Measurements from ENCODE around the gene ASB1. TPM values are rescaled to one million over a fixed set of nuclear protein-coding genes. Genes with fewer than 3 reads are reported as not detected.
A peak's percentile ranks its signal among the peaks of the same experiment; 100 is the strongest.

ASB1 gene
- total and polyA plus RNA-seq, 2 donors, result 13.8 to 32.5 TPM

DNA sequence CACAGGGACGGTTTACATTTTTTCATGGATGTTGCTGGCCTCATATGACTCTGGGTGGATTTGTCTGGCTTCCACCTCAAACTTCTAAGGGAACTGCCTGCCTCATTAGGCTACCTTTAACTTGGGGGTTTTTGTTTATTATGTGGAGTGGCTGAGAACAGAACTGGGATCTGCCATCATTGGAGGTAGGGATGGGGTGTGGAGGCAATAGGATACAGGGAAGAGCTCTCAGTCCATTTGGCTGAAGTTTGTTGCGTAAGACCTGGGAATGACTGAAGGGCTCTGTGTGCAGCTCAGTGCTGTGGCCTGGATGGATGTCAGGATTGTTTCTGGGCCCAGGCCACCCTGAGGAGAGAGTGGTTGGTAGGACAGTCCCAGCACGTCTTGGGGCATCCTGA, 31.2 kb downstream of the ASB1 start:
- Histone ChIP-seq H3K9me3 (ENCODE audit: control insufficient read depth in 2 of 2, insufficient read depth in 1 of 2, low read length in 1 of 2) (peaks cover 0 to 9% of the 10 kb centered on the region in 2 donors), H3K4me1 (ENCODE audit: control insufficient read depth in 2 of 2, insufficient read depth in 2 of 2, low read length in 2 of 2) (no peaks in the 10 kb centered on the region), H3K27me3 (ENCODE audit: control insufficient read depth in 2 of 2, insufficient read depth in 1 of 2, low read length in 1 of 2) (no peaks in the 10 kb centered on the region), H3K4me3 (ENCODE audit: low read length in 2 of 2) (no peak overlapping the region), H3K36me3 (ENCODE audit: control insufficient read depth in 2 of 2, insufficient read depth in 2 of 2, low read length in 1 of 2) (no peaks in the 10 kb centered on the region), H3K27ac (ENCODE audit: low read depth in 1 of 2, low read length in 1 of 2) (no peak overlapping the region)
- WGBS, result 91% methylated on average over 3 of the region's 3 CpGs
- DNase-seq (ENCODE audit: low read depth in 6 of 9, low spot score in 9 of 9), result no peak

DNA sequence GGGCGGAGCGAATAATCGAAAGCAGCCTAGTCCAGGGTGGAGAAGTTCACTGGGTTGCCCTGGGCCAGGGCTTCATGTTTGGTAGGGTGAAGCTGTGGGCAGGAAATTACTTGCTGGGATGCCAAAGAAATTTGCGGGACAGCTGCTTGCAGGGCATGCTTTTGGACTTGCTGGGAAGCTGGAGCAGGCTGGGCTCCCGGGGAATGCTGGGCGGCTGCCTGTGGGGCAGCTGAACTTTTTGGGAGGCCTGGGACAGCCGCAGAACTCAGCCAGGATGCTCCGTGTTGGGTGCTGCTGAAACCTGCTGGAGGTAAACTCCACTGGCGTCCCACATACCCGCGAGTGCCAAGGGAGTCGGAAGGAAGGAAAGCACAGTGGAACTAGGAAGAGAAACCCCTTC, 31.9 kb downstream of the ASB1 start:
- no peaks in the 10 kb centered on the region for H3K36me3 ChIP-seq (ENCODE audit: control insufficient read depth in 2 of 2, insufficient read depth in 2 of 2, low read length in 1 of 2)
- H3K27me3 ChIP-seq (ENCODE audit: control insufficient read depth in 2 of 2, insufficient read depth in 1 of 2, low read length in 1 of 2), result no peaks in the 10 kb centered on the region
- no peaks in the 10 kb centered on the region for H3K4me1 ChIP-seq (ENCODE audit: control insufficient read depth in 2 of 2, insufficient read depth in 2 of 2, low read length in 2 of 2)
- H3K27ac ChIP-seq (ENCODE audit: low read depth in 1 of 2, low read length in 1 of 2), result no peak overlapping the region
- H3K9me3 ChIP-seq (ENCODE audit: control insufficient read depth in 2 of 2, insufficient read depth in 1 of 2, low read length in 1 of 2), result peaks cover 0 to 9% of the 10 kb centered on the region in 2 donors
- WGBS, result 88% methylated on average over 12 of the region's 12 CpGs
- no peak overlapping the region for H3K4me3 ChIP-seq (ENCODE audit: low read length in 2 of 2)
- DNase-seq (ENCODE audit: low read depth in 6 of 9, low spot score in 9 of 9), result no peak

DNA sequence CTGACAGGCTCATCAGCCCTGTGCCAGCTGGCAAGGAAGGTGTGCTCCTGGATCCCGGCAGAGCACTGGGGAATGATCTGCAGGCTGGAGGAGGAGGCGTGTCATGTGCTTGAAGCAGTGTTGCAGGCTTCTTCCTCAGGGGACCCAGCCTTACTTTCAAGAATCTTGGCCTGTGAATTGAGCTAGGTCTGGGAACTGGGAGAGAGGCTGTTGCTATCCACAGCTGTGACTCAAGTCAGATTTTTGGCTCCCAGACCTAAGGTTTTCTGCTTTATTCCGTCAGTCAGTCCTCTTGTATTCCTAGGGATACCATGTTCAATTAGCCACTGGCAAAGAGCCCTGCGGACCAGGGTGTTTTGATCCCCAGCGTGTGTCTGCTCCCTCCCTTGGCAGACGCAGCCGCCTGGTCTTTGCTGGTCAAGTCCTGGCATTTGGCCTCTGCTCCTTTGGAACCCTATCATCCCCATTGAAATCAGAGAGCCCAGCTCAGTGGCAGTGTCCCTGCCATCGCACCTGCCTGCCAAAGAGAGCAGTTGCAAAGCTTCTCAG, 32.4 kb downstream of the ASB1 start:
- H3K27ac ChIP-seq (ENCODE audit: low read depth in 1 of 2, low read length in 1 of 2), result no peak overlapping the region
- 89% methylated on average over 8 of the region's 8 CpGs for WGBS

DNA sequence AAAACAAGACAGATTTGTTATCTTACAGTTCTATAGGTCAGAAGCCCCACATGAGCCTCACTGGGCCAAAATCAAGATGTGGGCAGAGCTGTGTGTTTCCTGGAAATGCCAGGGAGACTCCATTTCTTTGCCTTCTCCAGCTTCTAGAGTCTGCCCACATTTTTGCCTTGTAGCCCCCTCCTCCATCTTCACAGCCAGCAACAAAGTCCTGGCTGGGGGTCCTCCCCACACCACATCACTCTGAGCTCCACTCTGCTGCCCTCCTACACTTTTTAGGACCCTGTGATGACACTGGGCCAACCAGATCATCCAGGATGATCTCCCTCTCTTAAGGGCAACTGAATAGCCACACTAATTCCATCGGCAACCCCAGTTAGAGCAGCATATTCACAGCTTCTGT, 34.3 kb downstream of the ASB1 start:
- no peak for DNase-seq (ENCODE audit: low read depth in 6 of 9, low spot score in 9 of 9)
- no peaks in the 10 kb centered on the region for H3K27me3 ChIP-seq (ENCODE audit: control insufficient read depth in 2 of 2, insufficient read depth in 1 of 2, low read length in 1 of 2)
- peaks cover 0 to under 1% of the 10 kb centered on the region in 2 donors for H3K9me3 ChIP-seq (ENCODE audit: control insufficient read depth in 2 of 2, insufficient read depth in 1 of 2, low read length in 1 of 2)
- H3K36me3 ChIP-seq (ENCODE audit: control insufficient read depth in 2 of 2, insufficient read depth in 2 of 2, low read length in 1 of 2), result no peaks in the 10 kb centered on the region
- H3K27ac ChIP-seq (ENCODE audit: low read depth in 1 of 2, low read length in 1 of 2), result no peak overlapping the region
- H3K4me3 ChIP-seq (ENCODE audit: low read length in 2 of 2), result no peak overlapping the region
- no peaks in the 10 kb centered on the region for H3K4me1 ChIP-seq (ENCODE audit: control insufficient read depth in 2 of 2, insufficient read depth in 2 of 2, low read length in 2 of 2)
- 96% methylated on average over 1 of the region's 1 CpG for WGBS

More for the DNA sequence above, 32.4 kb downstream of the ASB1 start:
- Histone ChIP-seq H3K27me3 (ENCODE audit: control insufficient read depth in 2 of 2, insufficient read depth in 1 of 2, low read length in 1 of 2) (no peaks in the 10 kb centered on the region), H3K9me3 (ENCODE audit: control insufficient read depth in 2 of 2, insufficient read depth in 1 of 2, low read length in 1 of 2) (peaks cover 0 to 9% of the 10 kb centered on the region in 2 donors), H3K36me3 (ENCODE audit: control insufficient read depth in 2 of 2, insufficient read depth in 2 of 2, low read length in 1 of 2) (no peaks in the 10 kb centered on the region), H3K4me3 (ENCODE audit: low read length in 2 of 2) (no peak overlapping the region), H3K4me1 (ENCODE audit: control insufficient read depth in 2 of 2, insufficient read depth in 2 of 2, low read length in 2 of 2) (no peaks in the 10 kb centered on the region)
- DNase-seq (ENCODE audit: low read depth in 6 of 9, low spot score in 9 of 9), result no peak

DNA sequence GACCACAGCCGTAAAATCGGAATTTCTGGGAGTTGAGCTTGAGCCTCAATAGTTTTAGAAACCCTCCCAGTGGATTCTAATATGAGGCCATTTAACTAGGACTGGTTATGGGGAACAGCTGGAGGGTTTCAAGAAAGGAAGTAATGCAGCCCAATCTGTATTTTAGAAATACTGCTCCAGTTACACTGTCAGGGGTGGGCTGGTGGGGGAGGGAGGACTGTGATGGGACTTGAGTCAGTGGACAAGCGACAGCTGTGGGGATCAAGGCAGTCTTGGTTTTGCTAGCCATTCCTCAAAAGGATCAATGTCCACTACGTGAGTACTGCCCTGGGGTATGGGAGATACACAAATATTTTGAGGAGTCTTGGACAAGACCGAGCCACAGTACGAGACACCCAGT, 34.8 kb downstream of the ASB1 start:
- Histone ChIP-seq H3K9me3 (ENCODE audit: control insufficient read depth in 2 of 2, insufficient read depth in 1 of 2, low read length in 1 of 2) (no peaks in the 10 kb centered on the region), H3K36me3 (ENCODE audit: control insufficient read depth in 2 of 2, insufficient read depth in 2 of 2, low read length in 1 of 2) (no peaks in the 10 kb centered on the region), H3K27me3 (ENCODE audit: control insufficient read depth in 2 of 2, insufficient read depth in 1 of 2, low read length in 1 of 2) (no peaks in the 10 kb centered on the region), H3K4me3 (ENCODE audit: low read length in 2 of 2) (no peak overlapping the region), H3K4me1 (ENCODE audit: control insufficient read depth in 2 of 2, insufficient read depth in 2 of 2, low read length in 2 of 2) (no peaks in the 10 kb centered on the region), H3K27ac (ENCODE audit: low read depth in 1 of 2, low read length in 1 of 2) (no peak overlapping the region)
- WGBS, result 96% methylated on average over 6 of the region's 6 CpGs
- no peak for DNase-seq (ENCODE audit: low read depth in 6 of 9, low spot score in 9 of 9)

DNA sequence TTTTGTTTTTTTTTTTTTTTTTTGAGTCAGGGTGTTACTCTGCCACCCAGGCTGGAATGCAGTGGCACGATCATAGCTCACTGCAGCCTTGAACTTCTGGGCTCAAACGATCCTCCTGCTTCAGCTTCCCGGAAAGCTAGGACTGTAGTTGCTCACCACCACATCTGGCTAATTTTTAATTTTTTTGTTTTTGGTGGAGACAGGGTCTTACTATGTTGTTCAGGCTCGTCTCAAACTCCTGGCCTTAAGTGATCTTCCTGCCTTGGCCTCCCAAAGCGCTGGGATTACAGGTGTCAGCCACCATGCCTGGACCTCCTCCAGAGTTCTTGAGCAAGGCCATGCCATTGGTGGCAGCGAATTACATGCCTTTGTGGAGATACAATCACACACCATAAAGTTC, 35.2 kb downstream of the ASB1 start:
- Histone ChIP-seq H3K4me1 (ENCODE audit: control insufficient read depth in 2 of 2, insufficient read depth in 2 of 2, low read length in 2 of 2) (no peaks in the 10 kb centered on the region), H3K36me3 (ENCODE audit: control insufficient read depth in 2 of 2, insufficient read depth in 2 of 2, low read length in 1 of 2) (no peaks in the 10 kb centered on the region), H3K9me3 (ENCODE audit: control insufficient read depth in 2 of 2, insufficient read depth in 1 of 2, low read length in 1 of 2) (no peaks in the 10 kb centered on the region), H3K4me3 (ENCODE audit: low read length in 2 of 2) (no peak overlapping the region), H3K27me3 (ENCODE audit: control insufficient read depth in 2 of 2, insufficient read depth in 1 of 2, low read length in 1 of 2) (no peaks in the 10 kb centered on the region), H3K27ac (ENCODE audit: low read depth in 1 of 2, low read length in 1 of 2) (no peak overlapping the region)
- no peak for DNase-seq (ENCODE audit: low read depth in 6 of 9, low spot score in 9 of 9)
- WGBS, result 94% methylated on average over 6 of the region's 6 CpGs

DNA sequence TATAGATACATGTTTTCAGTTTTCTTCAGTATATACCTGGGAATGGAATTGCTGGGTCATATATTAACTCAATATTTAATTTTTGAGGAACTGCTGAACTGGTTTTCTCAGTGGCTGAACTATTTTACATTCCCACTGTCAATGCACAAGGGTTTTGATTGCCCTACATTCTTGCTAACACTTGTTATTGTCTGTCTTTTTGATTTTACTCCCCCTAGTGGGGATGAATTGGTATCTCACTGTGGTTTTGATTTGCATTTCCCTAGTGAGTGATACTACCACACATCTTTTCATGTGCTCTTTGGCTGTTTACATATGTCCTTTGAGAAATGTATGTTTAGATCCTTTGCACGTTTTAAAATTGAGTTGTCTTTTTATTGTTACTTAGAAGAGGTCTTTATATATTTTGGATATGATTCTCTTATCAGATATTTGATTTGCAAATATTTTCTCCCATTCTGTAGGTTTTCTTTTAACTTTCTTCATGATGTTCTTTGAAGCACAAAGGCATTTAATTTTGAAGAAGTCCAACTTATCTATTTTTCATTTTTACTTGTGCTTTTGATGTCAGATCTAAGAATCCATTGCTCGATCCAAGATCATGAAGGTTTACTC, 36.2 kb downstream of the ASB1 start:
- Histone ChIP-seq H3K27ac (ENCODE audit: low read depth in 1 of 2, low read length in 1 of 2) (no peak overlapping the region), H3K27me3 (ENCODE audit: control insufficient read depth in 2 of 2, insufficient read depth in 1 of 2, low read length in 1 of 2) (no peaks in the 10 kb centered on the region), H3K4me1 (ENCODE audit: control insufficient read depth in 2 of 2, insufficient read depth in 2 of 2, low read length in 2 of 2) (no peaks in the 10 kb centered on the region), H3K36me3 (ENCODE audit: control insufficient read depth in 2 of 2, insufficient read depth in 2 of 2, low read length in 1 of 2) (no peaks in the 10 kb centered on the region), H3K9me3 (ENCODE audit: control insufficient read depth in 2 of 2, insufficient read depth in 1 of 2, low read length in 1 of 2) (no peaks in the 10 kb centered on the region), H3K4me3 (ENCODE audit: low read length in 2 of 2) (no peak overlapping the region)
- peak in 8 of 9 donors; percentile 22 to 74 (median 34) for DNase-seq (ENCODE audit: low read depth in 6 of 9, low spot score in 9 of 9)
- WGBS, result 62% methylated on average over 2 of the region's 2 CpGs

DNA sequence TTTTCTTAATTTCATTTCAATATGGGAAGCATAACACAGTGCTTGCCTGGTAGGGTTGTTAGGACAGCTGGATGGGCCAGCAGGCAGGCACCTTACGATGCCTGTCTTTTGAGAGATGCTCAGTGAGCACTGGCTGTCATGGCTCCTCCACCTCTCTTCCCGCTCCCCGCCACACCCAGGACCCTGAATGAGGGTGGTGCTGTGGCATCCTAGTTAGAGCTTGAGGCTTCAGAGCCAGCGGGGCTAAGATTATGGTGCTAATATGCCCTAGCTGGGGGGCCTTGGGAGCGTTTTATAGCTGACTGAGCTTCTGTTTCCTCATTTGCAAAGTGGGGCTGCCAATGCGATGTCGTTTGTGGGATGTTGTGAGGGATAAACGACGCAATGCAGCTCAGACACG, 37.7 kb downstream of the ASB1 start:
- H3K4me1 ChIP-seq (ENCODE audit: control insufficient read depth in 2 of 2, insufficient read depth in 2 of 2, low read length in 2 of 2), result no peaks in the 10 kb centered on the region
- DNase-seq (ENCODE audit: low read depth in 6 of 9, low spot score in 9 of 9), result no peak

DNA sequence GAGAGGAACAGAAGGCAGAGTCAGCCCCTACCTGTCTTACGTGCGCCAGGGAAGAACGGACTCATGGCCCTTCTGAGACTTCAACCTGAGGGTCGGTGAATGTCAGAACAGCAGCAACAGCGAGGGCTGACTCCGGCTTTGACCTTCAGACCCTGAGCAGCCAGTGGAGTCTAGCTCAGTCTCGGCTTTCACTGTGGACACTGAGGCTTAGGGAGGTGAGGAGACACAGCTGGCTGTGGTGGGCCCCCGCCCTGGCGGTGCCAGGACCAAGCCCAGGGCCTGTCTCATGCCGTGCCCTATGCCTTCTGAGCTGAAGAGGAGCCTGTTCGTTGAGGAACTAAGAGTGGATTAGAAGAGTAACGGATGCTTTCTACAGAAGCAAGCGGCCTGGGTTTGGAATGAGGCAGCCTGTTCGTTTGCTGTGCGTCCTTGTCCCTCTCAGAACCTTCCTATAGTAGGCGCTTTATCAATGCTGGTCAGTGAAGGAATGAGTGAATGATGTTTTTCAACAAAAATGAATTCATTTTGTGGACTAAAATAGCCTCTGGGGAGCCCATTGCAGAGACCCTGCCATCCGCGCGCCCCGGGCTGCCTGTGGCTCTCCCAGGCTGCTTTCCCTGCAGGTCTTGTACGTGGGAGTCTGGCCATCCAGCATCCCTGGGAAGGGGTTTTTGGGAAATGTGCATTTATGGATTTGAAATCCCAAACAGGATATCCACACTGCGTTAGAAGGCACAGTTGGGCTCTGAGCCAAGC, 38.9 kb downstream of the ASB1 start:
- no peak overlapping the region for H3K27ac ChIP-seq (ENCODE audit: low read depth in 1 of 2, low read length in 1 of 2)
- no peaks in the 10 kb centered on the region for H3K4me1 ChIP-seq (ENCODE audit: control insufficient read depth in 2 of 2, insufficient read depth in 2 of 2, low read length in 2 of 2)
- no peak for DNase-seq (ENCODE audit: low read depth in 6 of 9, low spot score in 9 of 9)
- H3K4me3 ChIP-seq (ENCODE audit: low read length in 2 of 2), result no peak overlapping the region
- H3K36me3 ChIP-seq (ENCODE audit: control insufficient read depth in 2 of 2, insufficient read depth in 2 of 2, low read length in 1 of 2), result no peaks in the 10 kb centered on the region
- no peaks in the 10 kb centered on the region for H3K27me3 ChIP-seq (ENCODE audit: control insufficient read depth in 2 of 2, insufficient read depth in 1 of 2, low read length in 1 of 2)
- H3K9me3 ChIP-seq (ENCODE audit: control insufficient read depth in 2 of 2, insufficient read depth in 1 of 2, low read length in 1 of 2), result no peaks in the 10 kb centered on the region
- WGBS, result 97% methylated on average over 22 of the region's 22 CpGs

More for the DNA sequence above, 37.7 kb downstream of the ASB1 start:
- Histone ChIP-seq H3K36me3 (ENCODE audit: control insufficient read depth in 2 of 2, insufficient read depth in 2 of 2, low read length in 1 of 2) (no peaks in the 10 kb centered on the region), H3K9me3 (ENCODE audit: control insufficient read depth in 2 of 2, insufficient read depth in 1 of 2, low read length in 1 of 2) (no peaks in the 10 kb centered on the region), H3K27me3 (ENCODE audit: control insufficient read depth in 2 of 2, insufficient read depth in 1 of 2, low read length in 1 of 2) (no peaks in the 10 kb centered on the region), H3K4me3 (ENCODE audit: low read length in 2 of 2) (no peak overlapping the region), H3K27ac (ENCODE audit: low read depth in 1 of 2, low read length in 1 of 2) (no peak overlapping the region)
- WGBS, result 95% methylated on average over 10 of the region's 10 CpGs
